ENCODE measurements around the gene SHC4. TPM values are rescaled to one million over a fixed set of nuclear protein-coding genes. Genes with fewer than 3 reads are reported as not detected.

SHC4 gene
- polyA plus RNA-seq, 1 donor (not counting 4 experiments of a cell fraction or from before 2014, with no cell fraction given): 0.94 TPM

GRCh38 chr15:48781481-48782081 is 182.1 kb downstream of the SHC4 start:
- Histone ChIP-seq H3K27me3 (ENCODE audit: control insufficient read depth, extremely low read depth, insufficient read depth, low read length) (no peaks in the 10 kb centered on the region), H3K9me3 (ENCODE audit: control insufficient read depth, low read depth, low read length) (no peaks in the 10 kb centered on the region), H3K4me2 (ENCODE audit: control insufficient read depth, extremely low read depth, insufficient read depth, low read depth, low read length) (no peak overlapping the region), H3K36me3 (ENCODE audit: control insufficient read depth in 2 of 2, extremely low read depth in 1 of 2, insufficient read depth in 2 of 2, low read length in 2 of 2) (peaks cover 0 to 8% of the 10 kb centered on the region in 2 experiments), H3K4me3 (ENCODE audit: control insufficient read depth in 2 of 3, extremely low read depth in 1 of 3, insufficient read depth in 2 of 3, low read depth in 1 of 3, low read length in 3 of 3) (no peak overlapping the region), H2AFZ (ENCODE audit: control insufficient read depth, low read length) (no peak overlapping the region), H3K9ac (ENCODE audit: control insufficient read depth, extremely low read depth, insufficient read depth, low read length) (no peak overlapping the region), H3K9me1 (ENCODE audit: control insufficient read depth, extremely low read depth, insufficient read depth, low read length) (no peaks in the 10 kb centered on the region), H3K79me2 (ENCODE audit: control insufficient read depth, insufficient read depth, low read length) (no peaks in the 10 kb centered on the region), H4K20me1 (ENCODE audit: control insufficient read depth, extremely low read depth, insufficient read depth, low read length) (no peaks in the 10 kb centered on the region), H3K27ac (ENCODE audit: control insufficient read depth, insufficient read depth, low read length) (no peak overlapping the region), H3K4me1 (ENCODE audit: control insufficient read depth, extremely low read depth, insufficient read depth, low read length) (no peaks in the 10 kb centered on the region)
- TF ChIP-seq CTCF (optimal IDR thresholded peaks at IDR 0.05 in 1 of 3, IDR thresholded peaks at IDR 0.05 in 1 of 3, conservative IDR thresholded peaks at IDR 0.05 in 1 of 3; ENCODE audit: extremely low read depth in 1 of 3, insufficient read depth in 2 of 3, low read length in 3 of 3) (no peak), EZH2 (IDR thresholded peaks at IDR 0.05; ENCODE audit: low read length) (no peak)
- dilution Hi-C loops (cut with MboI; ENCODE audit: extremely low pct_ligation_motif_present, low sequenced_read_pairs): no loop called here
- no peak for FAIRE-seq
- no peak for DNase-seq (ENCODE audit: low read depth, low spot score)

- no peaks in the 10 kb centered on the region for H3K9me1 ChIP-seq (ENCODE audit: control insufficient read depth, extremely low read depth, insufficient read depth, low read length)
- H3K27me3 ChIP-seq (ENCODE audit: control insufficient read depth, extremely low read depth, insufficient read depth, low read length): no peaks in the 10 kb centered on the region
- H3K36me3 ChIP-seq (ENCODE audit: control insufficient read depth in 2 of 2, extremely low read depth in 1 of 2, insufficient read depth in 2 of 2, low read length in 2 of 2): peaks cover 0 to 8% of the 10 kb centered on the region in 2 experiments
- H3K27ac ChIP-seq (ENCODE audit: control insufficient read depth, insufficient read depth, low read length): no peak overlapping the region
- DNase-seq (ENCODE audit: low read depth, low spot score) (no peak), FAIRE-seq (no peak)
- H3K9ac ChIP-seq (ENCODE audit: control insufficient read depth, extremely low read depth, insufficient read depth, low read length): no peak overlapping the region
- H3K79me2 ChIP-seq (ENCODE audit: control insufficient read depth, insufficient read depth, low read length): no peaks in the 10 kb centered on the region
- H3K4me3 ChIP-seq (ENCODE audit: control insufficient read depth in 2 of 3, extremely low read depth in 1 of 3, insufficient read depth in 2 of 3, low read depth in 1 of 3, low read length in 3 of 3): no peak overlapping the region
- H3K9me3 ChIP-seq (ENCODE audit: control insufficient read depth, low read depth, low read length): no peaks in the 10 kb centered on the region
- dilution Hi-C loops (cut with MboI; ENCODE audit: extremely low pct_ligation_motif_present, low sequenced_read_pairs): no loop called here
- H3K4me1 ChIP-seq (ENCODE audit: control insufficient read depth, extremely low read depth, insufficient read depth, low read length): no peaks in the 10 kb centered on the region
- H3K4me2 ChIP-seq (ENCODE audit: control insufficient read depth, extremely low read depth, insufficient read depth, low read depth, low read length): no peak overlapping the region
- no peaks in the 10 kb centered on the region for H4K20me1 ChIP-seq (ENCODE audit: control insufficient read depth, extremely low read depth, insufficient read depth, low read length)
- TF ChIP-seq CTCF (optimal IDR thresholded peaks at IDR 0.05 in 1 of 3, IDR thresholded peaks at IDR 0.05 in 1 of 3, conservative IDR thresholded peaks at IDR 0.05 in 1 of 3; ENCODE audit: extremely low read depth in 1 of 3, insufficient read depth in 2 of 3, low read length in 3 of 3) (no peak), EZH2 (IDR thresholded peaks at IDR 0.05; ENCODE audit: low read length) (no peak)
- H2AFZ ChIP-seq (ENCODE audit: control insufficient read depth, low read length): no peak overlapping the region
Observed at GRCh38 chr15:48781017-48781416, 182.7 kb downstream of the SHC4 start.
